GM18867 (cell line): Measurements from ENCODE around the gene CWC25.
A peak's percentile ranks its signal among the peaks of the same experiment; 100 is the strongest.

Source experiments
- ATAC-seq: cut with Tn5 transposase; IDR thresholded peaks from one replicate; pipeline ENCODE4 v1.9.1; 2021; ENCODE audit warnings: mild to moderate bottlenecking, moderate library complexity; ENCODE audit not compliant: unreplicated experiment

Gene CWC25

DNA sequence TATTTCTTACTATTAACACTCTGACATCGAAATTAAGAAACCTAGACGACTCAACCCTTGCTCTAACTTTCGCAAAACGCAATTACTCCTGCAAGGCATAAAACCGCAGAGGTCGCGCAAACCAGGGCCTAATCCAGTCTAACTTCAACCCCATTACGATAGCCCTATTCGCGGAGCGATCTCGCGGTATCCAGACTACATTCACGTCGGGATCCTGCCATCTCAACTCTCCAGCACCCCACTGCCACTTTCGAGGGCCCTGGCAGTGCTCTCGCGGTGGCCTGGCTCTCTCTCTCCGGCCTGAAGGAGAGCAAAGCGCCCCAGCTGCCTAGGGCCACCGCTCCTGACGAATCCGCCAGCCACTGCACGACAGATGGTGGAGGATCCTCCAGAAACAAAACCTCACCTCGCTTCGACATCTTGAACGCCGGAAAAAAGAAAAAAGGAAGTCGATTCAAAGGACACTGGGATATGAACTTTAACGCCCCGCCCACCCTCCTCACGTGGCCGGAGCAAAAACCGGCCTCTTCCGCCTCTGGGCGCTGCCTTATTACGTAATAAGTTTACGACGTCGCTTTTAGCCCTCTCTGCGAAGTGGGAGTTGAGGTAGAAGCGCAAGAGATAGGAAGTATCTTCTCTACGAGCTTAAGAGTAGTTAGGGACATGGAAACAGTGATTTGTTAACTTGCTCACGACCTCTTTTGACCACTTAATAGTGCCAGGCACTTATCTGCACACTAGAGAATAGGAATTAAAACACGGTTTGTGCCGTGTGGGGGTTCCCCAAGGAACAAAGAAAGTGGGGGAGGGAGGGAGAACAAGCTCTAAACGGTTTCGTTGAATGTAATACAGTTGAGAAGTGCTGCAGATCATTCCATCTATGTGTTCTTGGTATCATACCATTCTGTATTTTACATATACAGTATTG is 28.4 kb upstream of the CWC25 start, which contains the start of gene RPL23:
RPL23 (minus strand) TSS at position 430 of the 928 bp plus-strand sequence; CDS start at position 419, 11 bp downstream.
- ATAC-seq: peak; percentile 84

DNA sequence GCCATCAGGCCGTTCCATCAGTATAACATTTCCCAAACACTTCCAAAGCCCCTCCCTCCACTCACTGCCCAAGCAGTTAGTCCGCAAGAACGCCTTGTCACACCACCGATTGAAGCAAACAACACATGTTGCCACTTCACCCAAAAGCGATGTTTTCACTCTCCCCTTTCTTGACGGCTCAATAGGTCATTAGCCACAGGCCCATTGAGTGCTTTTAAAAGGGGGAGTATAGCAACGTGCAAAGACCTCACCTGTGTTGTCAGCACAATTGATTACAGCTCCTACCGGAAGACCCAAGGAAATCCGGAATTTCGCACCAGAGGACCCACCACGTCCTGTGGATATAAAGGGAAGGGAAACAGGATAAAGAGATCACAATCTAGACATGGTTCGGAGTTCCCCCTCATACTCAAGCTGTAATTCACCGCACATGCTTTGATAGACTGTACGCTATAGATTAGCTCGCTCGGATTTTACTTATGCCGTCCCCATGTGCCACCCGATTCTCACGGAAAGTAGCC is 27.7 kb upstream of the CWC25 start:
- ATAC-seq: no peak

DNA sequence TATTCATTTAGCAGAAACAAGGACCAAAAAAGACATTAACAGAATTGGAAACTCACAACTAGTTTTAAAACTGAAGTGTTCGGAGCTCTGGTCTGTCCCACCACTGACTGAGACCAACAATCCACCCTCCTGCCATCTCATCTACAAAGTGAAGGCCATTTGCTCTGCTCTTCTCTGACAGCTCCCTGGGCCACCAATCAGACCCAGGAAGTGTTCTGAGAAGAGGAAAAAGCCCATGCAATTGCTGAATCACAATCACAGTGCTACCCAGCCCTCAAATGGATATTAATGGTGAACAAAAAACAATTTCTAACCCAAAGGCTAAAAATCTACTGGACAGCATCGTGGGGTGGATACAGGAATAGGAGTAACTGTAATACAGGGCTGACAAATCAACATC is 26.3 kb upstream of the CWC25 start:
- no peak for ATAC-seq

DNA sequence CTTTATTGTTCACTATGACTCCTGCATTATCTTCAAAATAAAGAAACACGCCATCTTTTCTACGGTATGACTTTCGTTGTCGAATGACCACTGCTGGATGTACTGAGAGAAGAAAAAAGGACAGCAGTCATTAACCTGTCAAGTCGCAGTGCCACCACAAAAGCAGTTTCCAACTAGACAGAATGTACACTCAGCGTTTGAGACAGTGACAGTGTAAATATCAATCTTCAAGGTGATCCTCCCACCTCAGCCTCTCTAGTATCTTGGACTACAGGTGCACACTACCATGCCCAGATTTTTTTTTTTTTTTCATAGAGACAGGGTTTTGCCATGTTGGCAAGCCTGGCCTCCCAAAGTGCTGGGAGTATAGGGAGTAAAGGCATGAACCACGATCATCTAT is 25.3 kb upstream of the CWC25 start:
- ATAC-seq: no peak

DNA sequence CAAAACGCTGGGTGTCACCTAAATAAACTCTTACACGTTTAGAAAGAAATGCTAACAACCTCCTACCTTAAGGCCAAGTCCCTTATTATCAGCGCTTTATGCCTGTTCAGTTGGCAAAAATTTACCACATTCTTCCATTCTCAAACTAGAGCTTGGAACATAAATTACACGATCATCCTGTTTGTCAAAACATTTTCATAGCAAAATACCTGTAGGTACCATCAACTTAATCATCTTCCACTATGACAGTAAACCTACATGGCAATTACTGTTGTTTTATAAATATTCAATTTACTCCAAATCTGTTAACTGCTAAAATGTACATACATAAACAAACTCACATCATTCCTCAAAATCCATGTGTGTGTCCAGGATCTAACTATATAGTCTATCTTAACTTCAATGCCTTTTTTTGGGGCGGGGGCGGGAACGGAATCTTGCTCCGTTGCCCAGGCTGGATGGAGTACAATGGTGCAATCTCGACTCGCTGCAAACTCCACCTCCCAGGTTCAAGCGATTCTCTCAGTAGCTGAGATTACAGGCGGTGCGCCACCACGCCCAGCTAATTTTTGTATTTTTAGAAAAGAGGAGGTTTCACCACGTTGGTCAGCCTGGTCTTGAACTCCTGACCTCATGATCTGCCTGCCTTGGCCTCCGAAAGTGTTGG is 24.0 kb upstream of the CWC25 start:
- ATAC-seq: no peak

DNA sequence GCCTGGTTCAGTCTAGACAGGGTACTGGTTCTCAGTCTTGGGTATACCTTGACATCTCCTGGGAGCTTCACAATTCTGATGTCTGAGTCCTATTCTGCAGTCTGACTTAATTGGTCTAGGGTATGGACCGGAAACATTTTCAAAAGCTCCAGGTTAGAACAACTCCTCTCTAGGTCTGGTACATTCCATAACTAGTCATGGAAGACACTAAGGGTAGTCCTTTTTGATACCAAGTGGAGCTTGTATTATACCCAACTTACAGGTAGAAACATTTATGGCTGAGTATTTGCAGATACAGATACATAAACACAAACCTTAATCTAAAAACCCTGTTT is 23.4 kb upstream of the CWC25 start:
- ATAC-seq: no peak

DNA sequence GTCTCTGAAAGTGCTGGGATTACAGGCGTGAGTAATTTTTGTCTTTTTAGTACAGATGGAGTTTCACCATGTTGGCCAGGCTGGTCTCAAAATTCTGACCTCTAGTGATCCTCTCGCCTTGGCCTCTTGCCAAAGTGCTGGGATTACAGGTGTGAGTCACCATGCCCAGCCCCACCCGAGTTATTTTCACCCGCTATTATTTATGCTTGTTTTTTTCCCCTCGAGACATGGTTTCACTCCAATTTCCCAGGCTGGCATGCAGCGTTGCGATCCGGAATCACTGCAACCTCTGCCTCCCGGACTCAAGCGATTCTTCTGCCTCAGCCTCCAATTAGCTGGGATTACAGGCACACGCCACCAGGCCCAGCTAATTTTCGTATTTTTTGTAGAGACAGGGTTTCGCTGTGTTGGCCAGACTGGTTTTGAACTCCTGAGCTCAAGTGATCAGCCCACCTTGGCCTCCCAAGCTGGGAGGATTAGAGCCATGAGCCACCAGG is 19.2 kb upstream of the CWC25 start:
- ATAC-seq: no peak

DNA sequence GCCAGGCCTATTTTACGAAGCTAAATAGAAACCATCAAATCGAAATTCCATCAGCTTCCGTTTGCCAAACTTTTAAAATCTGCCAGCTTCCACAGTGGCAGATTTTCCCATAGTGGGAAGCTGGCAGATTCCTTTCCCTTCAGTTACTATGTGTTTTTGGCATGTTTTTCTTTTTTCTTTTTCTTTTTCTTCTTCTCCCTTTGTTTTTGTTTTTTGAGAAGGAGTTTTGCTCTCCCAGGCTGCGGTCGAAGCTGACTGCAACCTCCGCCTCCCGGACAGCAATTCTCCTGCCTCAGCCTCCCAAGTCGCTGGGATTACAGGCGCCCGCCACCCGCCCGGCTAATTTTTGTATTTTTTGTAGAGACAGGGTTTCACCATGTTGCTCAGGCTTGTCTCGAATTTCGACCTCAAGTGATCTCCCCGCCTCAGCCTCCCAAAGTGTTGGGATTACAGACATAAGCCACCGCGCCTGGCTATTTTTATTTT is 684 bp upstream of the CWC25 start:
- ATAC-seq: no peak

DNA sequence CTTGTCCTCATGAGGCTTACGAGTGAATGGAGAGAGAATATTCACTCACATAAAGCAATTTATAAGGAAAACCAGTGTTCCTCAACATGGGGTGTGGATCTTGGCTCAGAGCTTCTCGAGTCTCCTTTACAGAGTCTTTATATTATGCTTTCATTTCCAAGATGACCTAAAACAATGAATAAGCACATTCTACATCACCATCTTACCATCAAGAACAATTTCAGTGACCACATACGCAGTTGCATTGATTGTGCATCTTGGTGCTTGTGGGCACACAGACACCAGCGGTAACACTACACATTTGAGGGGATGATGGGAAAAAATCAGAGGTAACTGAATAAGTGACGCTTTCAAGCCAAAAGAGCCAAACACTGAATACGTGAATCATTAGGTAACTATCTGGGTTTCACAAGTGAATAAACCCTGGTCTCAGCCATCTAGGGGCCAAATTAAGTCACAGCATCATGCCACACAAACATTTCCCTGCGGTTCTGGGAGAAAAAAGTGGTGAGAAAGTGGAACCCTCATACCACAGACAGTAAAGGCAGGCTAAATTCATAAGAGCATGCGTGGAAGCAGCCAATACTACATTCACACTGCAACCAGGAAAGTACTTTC is 9.4 kb downstream of the CWC25 start:
- ATAC-seq: no peak

DNA sequence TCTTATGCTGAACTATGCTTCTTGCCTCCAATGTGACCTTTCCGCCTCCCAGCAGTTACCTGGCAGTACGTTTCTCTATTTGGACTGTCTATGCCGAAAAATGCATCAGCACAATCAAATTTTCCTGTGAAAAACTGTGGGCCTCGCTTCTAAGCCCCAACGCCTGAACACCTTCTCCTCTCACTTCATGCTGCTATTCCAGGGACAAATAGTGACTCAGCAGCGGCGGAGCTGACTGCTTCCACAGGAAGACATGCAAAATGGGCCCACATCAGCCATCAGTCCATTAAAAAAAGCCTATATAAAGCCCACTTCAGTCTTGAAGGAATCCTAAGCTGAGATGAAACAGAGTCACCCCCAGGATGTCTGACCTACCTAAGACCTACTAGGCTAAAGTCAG is 15.3 kb downstream of the CWC25 start:
- no peak for ATAC-seq

DNA sequence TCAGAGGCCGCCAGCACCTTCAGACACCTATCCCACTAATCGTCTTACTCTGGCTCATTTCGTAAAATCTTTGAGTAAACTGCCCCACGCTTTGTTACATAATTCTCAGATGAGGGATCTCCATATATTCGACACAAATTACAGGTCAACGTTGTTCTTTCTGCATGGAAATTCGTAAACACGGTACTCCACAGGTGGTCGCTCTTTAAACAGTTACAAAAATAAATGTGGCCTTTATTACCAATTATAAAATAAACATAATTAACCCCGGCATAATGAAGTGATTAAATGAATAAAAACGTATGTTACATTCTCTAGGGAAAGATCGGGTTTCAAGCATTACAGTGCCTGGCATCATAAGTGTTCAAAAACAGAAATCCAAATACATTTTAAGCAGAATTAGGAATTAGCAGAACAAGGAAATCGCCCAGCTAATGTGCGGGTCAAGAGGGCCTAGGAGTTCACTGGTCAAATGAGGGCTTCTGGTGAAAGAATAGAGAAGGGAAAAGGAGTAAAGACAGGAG is 24.8 kb downstream of the CWC25 start:
- ATAC-seq: no peak

DNA sequence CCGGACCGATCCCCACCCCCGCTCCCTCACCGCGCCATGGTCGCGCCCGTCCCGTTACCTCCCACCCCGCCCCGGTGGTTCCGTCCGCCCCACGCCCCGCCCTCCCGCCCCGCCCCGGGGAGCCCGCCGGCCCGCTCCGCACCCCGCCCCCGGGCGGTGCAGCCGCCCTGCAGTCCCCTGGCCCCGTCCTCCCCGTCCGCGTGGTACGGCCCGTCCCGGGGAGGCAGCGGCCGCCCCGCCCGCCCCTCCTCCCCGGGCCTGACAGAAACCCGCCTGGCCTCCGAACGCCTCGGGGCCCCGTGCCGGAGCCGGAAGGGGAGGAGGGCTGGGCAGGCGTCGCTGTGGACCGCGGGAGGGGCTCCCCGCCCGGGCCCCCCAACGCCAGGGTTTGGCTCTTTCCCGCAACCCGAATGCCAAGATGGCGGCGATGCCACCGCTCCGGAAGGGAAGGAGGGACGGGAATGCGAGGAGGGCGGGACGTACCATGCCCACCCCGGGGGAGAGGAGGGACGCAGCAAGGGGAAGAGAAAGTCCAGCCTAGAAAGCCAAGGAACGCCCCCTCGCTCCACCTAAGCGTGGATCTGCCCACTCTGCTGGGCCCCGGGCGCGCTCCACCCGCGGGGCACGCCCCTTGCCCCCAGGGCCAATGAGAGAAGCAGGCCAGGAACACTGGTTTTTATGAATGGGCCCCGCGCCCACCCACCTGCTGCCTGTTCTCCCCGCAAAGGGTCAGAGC is 25.5 kb downstream of the CWC25 start, which contains the start of gene PIP4K2B:
PIP4K2B (minus strand) TSS at position 56 of the 736 bp plus-strand sequence. CDS start 132 bp downstream, outside the sequence.
- peak; percentile 83 for ATAC-seq

DNA sequence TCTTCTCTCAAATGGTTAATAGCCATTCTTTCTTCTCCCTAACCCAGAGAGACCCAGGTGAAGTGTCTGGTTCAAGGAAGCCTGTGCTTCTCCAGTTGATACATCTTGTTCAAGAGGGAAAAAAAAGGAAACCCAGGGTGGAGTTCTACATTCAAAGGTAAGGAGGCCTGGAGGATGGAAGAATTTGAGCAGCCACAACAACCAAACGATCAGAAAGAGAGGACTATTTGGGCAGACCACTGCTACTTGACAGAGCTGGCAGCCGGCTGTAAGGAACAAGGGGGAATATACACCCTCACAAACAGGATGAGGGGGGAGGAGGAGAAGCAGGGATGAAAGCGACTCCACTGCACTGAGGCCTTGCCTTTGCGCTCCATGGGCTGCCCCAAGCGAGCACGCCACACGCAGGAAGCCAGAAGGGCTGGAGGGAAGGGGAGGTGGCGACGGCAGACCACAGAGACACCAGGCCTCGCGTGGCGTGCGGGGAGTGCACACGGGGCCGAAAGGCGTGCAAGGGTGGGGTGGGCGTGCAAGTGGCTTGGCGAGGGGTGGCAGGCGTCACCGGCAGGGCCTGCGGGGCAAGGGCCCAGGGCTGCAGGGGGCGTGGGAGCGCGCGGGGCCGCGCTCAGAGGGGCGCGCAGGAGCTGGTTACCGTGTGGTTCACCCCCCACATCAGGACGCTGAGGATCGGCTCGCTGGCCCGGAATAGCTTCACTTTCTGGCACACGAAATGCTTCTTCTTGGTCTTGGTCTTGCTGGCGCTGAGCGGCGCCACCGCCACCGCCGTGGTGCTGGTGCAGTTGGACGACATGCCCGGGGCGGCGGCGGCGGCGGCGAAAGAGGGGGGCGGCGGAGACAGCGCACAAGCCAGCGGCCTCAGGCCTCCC is 26.3 kb downstream of the CWC25 start:
- peak; percentile 22 for ATAC-seq

DNA sequence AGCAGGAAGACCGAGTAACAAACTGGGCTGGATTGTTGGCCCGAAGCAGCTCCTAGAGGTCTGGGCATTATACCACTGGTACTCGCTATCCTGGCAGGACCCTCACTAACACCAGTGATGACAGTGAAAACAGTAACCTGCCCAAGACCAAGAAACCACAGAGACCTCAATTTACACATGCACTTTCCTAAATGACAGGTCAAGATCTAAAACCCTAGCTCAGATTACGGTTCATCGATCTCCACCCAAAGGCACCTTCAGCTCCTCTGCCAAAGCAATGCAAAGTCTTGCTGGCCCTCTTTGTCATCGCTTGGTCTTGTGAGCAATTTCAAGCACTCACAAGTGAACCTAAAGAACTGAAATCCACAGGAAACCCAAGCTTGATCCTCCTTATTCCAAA is 27.3 kb downstream of the CWC25 start:
- no peak for ATAC-seq

DNA sequence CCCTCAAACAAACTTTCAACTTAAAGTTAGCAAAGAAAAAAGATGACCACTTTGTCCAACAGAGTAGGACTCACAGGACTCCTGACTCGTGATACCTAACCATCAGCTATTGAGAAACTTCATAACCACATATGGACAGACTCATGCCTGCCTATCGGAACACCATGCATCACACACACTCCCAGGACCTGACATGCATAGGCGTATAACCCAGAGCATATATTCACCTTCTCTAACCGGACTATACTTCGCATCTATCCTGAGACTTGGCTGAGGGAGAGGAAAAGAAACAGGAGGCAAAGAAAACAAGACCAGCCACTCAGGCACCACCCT is 28.0 kb downstream of the CWC25 start:
- no peak for ATAC-seq

DNA sequence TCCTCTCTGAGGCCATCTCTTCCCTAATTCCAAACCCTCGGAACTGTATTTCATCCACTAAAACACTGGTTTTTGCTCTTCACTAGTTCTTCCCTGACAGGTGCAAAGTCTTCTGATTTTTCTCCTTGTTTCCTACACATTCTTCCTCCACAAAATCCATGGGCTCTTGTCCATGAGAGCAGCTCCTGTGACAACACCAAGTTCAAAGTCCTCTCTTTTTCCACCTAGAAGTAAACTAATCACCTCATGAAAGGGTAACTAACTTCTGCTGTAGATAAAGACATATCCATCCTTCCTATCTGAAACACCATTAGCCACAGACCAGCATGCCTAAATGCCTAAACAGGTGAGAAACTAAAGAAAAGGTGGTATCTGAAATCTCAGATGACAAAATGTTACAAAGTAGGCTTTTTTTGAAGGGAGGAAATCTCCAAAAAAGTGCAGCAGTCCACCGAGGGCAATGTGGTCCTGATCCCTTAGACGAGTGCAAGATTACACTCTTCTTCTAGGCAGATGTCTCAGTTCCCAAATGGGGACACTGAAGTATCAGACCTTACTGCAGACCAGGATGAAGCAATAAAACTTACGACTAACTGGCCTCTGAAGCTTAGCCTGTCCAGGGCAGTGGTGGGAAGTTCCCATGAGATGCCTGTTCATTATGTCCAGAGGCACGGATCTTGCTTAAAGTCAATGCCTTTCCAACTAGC is 28.5 kb downstream of the CWC25 start:
- no peak for ATAC-seq

DNA sequence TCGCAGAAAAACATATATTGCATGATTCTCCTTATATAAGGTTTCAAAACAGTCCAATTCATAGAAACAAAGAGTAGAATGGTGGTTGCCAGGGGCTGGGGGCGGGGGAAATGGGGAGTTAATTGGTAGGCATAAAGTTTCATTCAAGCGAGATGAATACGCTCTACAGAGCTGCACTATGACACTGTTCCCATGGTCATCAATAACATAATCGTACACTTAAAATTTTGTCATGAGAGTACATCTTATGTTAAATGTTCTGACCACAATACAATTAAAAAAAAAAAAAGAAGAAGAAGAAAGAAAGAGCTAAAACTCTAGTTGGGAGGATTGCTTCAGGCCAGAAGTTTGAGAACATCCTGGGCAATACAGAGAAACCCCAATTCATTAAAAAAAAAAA is 30.9 kb downstream of the CWC25 start:
- no peak for ATAC-seq

DNA sequence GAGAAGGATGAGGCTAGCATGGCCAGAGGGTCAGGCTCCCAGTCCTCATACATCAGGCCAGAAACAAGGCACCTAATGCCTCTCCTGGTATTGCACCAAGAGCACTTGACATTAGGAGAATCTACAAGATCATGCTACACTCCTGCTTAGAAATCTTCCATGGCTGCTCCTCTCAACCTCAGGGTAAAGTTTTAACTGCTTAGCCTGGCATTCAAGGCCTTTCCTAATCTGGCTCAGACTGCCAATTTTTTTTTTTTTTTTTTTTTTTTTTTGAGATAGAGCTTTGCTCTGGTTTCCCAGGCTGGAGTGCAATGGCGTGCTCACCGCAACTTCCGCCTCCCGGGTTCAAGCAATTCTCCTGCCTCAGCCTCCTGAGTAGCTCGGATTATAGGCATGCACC is 34.0 kb downstream of the CWC25 start:
- no peak for ATAC-seq
